NCI-H2171 (cell line): ENCODE results near the gene OR1F1.
A peak's percentile ranks its signal among the peaks of the same experiment; 100 is the strongest.
"Not testable (repeated sequence)": the region's sequence is repeated elsewhere in the genome, so short reads cannot be mapped to it uniquely, and the experiment has no call there.

Experiments
- DNase-seq: peaks from one replicate; lab custom pipeline; 2025; lab: John Stamatoyannopoulos, UW

The OR1F1 gene

GRCh38 chr16:3198334-3199072 lies 10.5 kb downstream of the OR1F1 start:
- DNase-seq, result no peak

GRCh38 chr16:3202903-3203539 lies 15.0 kb downstream of the OR1F1 start:
- no peak for DNase-seq

- not testable (repeated sequence) for DNase-seq
Observed at GRCh38 chr16:3205939-3206338, 17.9 kb downstream of the OR1F1 start.

- no peak for DNase-seq
Observed at GRCh38 chr16:3207086-3207953, 19.3 kb downstream of the OR1F1 start.

GRCh38 chr16:3212006-3212405 lies 24.0 kb downstream of the OR1F1 start:
- DNase-seq, result no peak

GRCh38 chr16:3212567-3212966 lies 24.6 kb downstream of the OR1F1 start:
- DNase-seq, result no peak

- no peak for DNase-seq
Observed at GRCh38 chr16:3214904-3215600, 27.0 kb downstream of the OR1F1 start.

GRCh38 chr16:3215601-3216262 lies 27.7 kb downstream of the OR1F1 start:
- DNase-seq, result no peak

GRCh38 chr16:3216263-3216640 lies 28.2 kb downstream of the OR1F1 start:
- DNase-seq, result no peak

GRCh38 chr16:3220839-3221238 lies 32.8 kb downstream of the OR1F1 start:
- DNase-seq, result no peak

GRCh38 chr16:3223913-3224515 lies 36.0 kb downstream of the OR1F1 start:
- DNase-seq, result no peak

- no peak for DNase-seq
Observed at GRCh38 chr16:3234543-3234856, 46.5 kb downstream of the OR1F1 start.

- DNase-seq, result peak; percentile 88
Observed at GRCh38 chr16:3234857-3235561, 47.0 kb downstream of the OR1F1 start, which contains the start of gene ZNF200. ZNF200 (minus strand) TSS chr16:3235158; CDS start chr16:3233755, 1,403 bp downstream.

GRCh38 chr16:3235856-3236669 lies 48.1 kb downstream of the OR1F1 start:
- DNase-seq, result no peak

GRCh38 chr16:3241761-3242160 lies 53.8 kb downstream of the OR1F1 start:
- DNase-seq, result no peak

GRCh38 chr16:3242709-3243108 lies 54.7 kb downstream of the OR1F1 start:
- no peak for DNase-seq

GRCh38 chr16:3243882-3244281 lies 55.9 kb downstream of the OR1F1 start:
- no peak for DNase-seq

- DNase-seq, result no peak
Observed at GRCh38 chr16:3246002-3246401, 58.0 kb downstream of the OR1F1 start.

GRCh38 chr16:3246876-3247275 lies 58.9 kb downstream of the OR1F1 start:
- DNase-seq, result no peak

GRCh38 chr16:3248596-3248995 lies 60.6 kb downstream of the OR1F1 start:
- DNase-seq, result no peak
